ENCODE data around the gene WDR93. TPM values are rescaled to one million over a fixed set of nuclear protein-coding genes. Genes with fewer than 3 reads are reported as not detected.
"Not testable (repeated sequence)": the region's sequence is repeated elsewhere in the genome, so short reads cannot be mapped to it uniquely, and the experiment has no call there.

The WDR93 gene
- total RNA-seq, 1 donor from 2014 or later = not detected

- H3K4me1 ChIP-seq = peaks cover 16% of the 10 kb centered on the region
- no peaks in the 10 kb centered on the region for H3K27me3 ChIP-seq
- peak; percentile 94 for ATAC-seq
- intact Hi-C loops (cut with DNase I) = no loop called here
- TF ChIP-seq CTCF (IDR thresholded peaks at IDR 0.05) = no peak
- peaks cover 3% of the 10 kb centered on the region for H3K36me3 ChIP-seq
- H3K4me3 ChIP-seq = no peak overlapping the region
- H3K27ac ChIP-seq = peak overlapping the region; percentile 51
- DNase-seq = no peak
- H3K9me3 ChIP-seq = no peaks in the 10 kb centered on the region
These were observed 10.2 kb upstream of the WDR93 start for GRCh38 chr15:89680282-89680873.

- no peak for DNase-seq
- H3K9me3 ChIP-seq = no peaks in the 10 kb centered on the region
- H3K27ac ChIP-seq = peak overlapping the region; percentile 51
- intact Hi-C loops (cut with DNase I) = no loop called here
- ATAC-seq = no peak
- peaks cover 16% of the 10 kb centered on the region for H3K4me1 ChIP-seq
- TF ChIP-seq CTCF (IDR thresholded peaks at IDR 0.05) = no peak
- no peaks in the 10 kb centered on the region for H3K27me3 ChIP-seq
- no peak overlapping the region for H3K4me3 ChIP-seq
- H3K36me3 ChIP-seq = peaks cover 3% of the 10 kb centered on the region
These were observed 9.5 kb upstream of the WDR93 start for GRCh38 chr15:89681146-89681545.

- Histone ChIP-seq H3K27ac (no peak overlapping the region), H3K9me3 (no peaks in the 10 kb centered on the region), H3K27me3 (no peaks in the 10 kb centered on the region), H3K4me1 (peaks cover 10% of the 10 kb centered on the region), H3K4me3 (no peak overlapping the region), H3K36me3 (peaks cover 3% of the 10 kb centered on the region)
- no peak for TF ChIP-seq CTCF (IDR thresholded peaks at IDR 0.05)
- no peak for DNase-seq
- intact Hi-C loops (cut with DNase I) = no loop called here
- ATAC-seq = no peak
These were observed 4.6 kb upstream of the WDR93 start for GRCh38 chr15:89685995-89686394.

GRCh38 chr15:89686522-89686921 is 4.1 kb upstream of the WDR93 start:
- no peak for DNase-seq
- TF ChIP-seq CTCF (IDR thresholded peaks at IDR 0.05) = no peak
- intact Hi-C loops (cut with DNase I) = no loop called here
- no peak for ATAC-seq
- peaks cover 3% of the 10 kb centered on the region for H3K36me3 ChIP-seq
- no peak overlapping the region for H3K4me3 ChIP-seq
- H3K27me3 ChIP-seq = no peaks in the 10 kb centered on the region
- peaks cover 8% of the 10 kb centered on the region for H3K4me1 ChIP-seq
- no peaks in the 10 kb centered on the region for H3K9me3 ChIP-seq
- no peak overlapping the region for H3K27ac ChIP-seq

GRCh38 chr15:89689930-89690275 is 708 bp upstream of the WDR93 start:
- DNase-seq; ATAC-seq; H3K9me3 ChIP-seq; intact Hi-C loops (cut with DNase I); H3K27me3 ChIP-seq; H3K4me1 ChIP-seq; H3K36me3 ChIP-seq: not testable (repeated sequence)
- H3K4me3 ChIP-seq = peak overlapping the region; percentile 85
- peak overlapping the region; percentile 70 for H3K27ac ChIP-seq

- Histone ChIP-seq H3K27ac (no peak overlapping the region), H3K4me1 (peaks cover 8% of the 10 kb centered on the region), H3K9me3 (no peaks in the 10 kb centered on the region), H3K27me3 (no peaks in the 10 kb centered on the region), H3K4me3 (no peak overlapping the region), H3K36me3 (no peaks in the 10 kb centered on the region)
- ATAC-seq (no peak), DNase-seq (no peak)
- intact Hi-C loops (cut with DNase I) = no loop called here
- no peak for TF ChIP-seq CTCF (IDR thresholded peaks at IDR 0.05)
These were observed 2.5 kb downstream of the WDR93 start for GRCh38 chr15:89693091-89693490.
